NT2/D1 (cell line): ENCODE measurements around the gene ARHGAP8.

Source experiments
- DNase-seq: peaks from one replicate; pipeline ENCODE4 v3.0.0-alpha.2; 2011; ENCODE audit warnings: low read depth, low spot score
- H3K27me3 ChIP-seq: 2 replicates; pipeline ENCODE4 v1.6.0; 2011; ENCODE audit warnings: mild to moderate bottlenecking; ENCODE audit not compliant: insufficient read length, insufficient read depth
- H3K36me3 ChIP-seq: 2 replicates; pipeline ENCODE4 v1.6.1; 2011; ENCODE audit warnings: mild to moderate bottlenecking, low read length, mixed read lengths; ENCODE audit not compliant: insufficient read depth, insufficient read length
- H3K4me1 ChIP-seq: 2 replicates; pipeline ENCODE4 v1.5.1; 2011; ENCODE audit not compliant: insufficient read depth, insufficient read length
- H3K4me3 ChIP-seq: 2 replicates; pipeline ENCODE4 v1.5.1; 2011; ENCODE audit warnings: low read depth; ENCODE audit not compliant: insufficient read length
- H3K9ac ChIP-seq: 2 replicates; pipeline ENCODE4 v1.6.0; 2011; ENCODE audit warnings: low read depth; ENCODE audit not compliant: insufficient read length
- H3K9me3 ChIP-seq: 2 replicates; pipeline ENCODE4 v1.5.1; 2011; ENCODE audit warnings: mild to moderate bottlenecking, low read length; ENCODE audit not compliant: insufficient read depth
- SUZ12 ChIP-seq: IDR thresholded peaks from 2 replicates; pipeline ENCODE4 v1.6.1; 2011; ENCODE audit not compliant: insufficient read length, insufficient read depth; ENCODE audit errors: extremely low read depth
- YY1 ChIP-seq: IDR thresholded peaks from 2 replicates; pipeline ENCODE4 v1.6.1; 2011; ENCODE audit not compliant: insufficient read length, insufficient read depth
- ZNF274 ChIP-seq: IDR thresholded peaks from 2 replicates; pipeline ENCODE4 v1.6.1; 2011; ENCODE audit warnings: mild to moderate bottlenecking, low read depth, low read length

ARHGAP8 gene

DNA sequence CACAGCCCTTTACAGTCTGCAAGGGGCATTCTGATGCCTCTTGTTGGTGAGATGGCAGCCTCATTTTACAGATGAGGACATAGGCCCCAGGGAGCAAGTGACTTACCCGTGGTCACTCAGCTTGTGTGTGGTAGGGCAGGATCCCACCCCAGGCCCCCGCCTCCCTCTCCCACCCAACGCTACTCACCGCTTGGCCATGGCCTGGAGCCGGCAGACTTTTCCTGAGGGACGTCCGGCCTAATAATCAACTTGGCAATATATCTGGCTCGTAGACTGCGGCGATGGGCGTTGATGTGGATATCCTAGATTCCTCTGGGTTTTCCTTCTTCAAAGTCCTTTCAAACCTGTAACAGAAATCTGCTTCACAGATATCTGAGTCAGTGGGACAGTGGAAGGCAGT lies 57.1 kb downstream of the ARHGAP8 start:
- no peak for DNase-seq
- Histone ChIP-seq H3K9ac (no peak overlapping the region), H3K9me3 (peaks cover 5% of the 10 kb centered on the region; the same call in 1 of the 2 replicates), H3K36me3 (no peaks in the 10 kb centered on the region), H3K4me3 (no peak overlapping the region), H3K4me1 (peaks cover 7% of the 10 kb centered on the region), H3K27me3 (no peaks in the 10 kb centered on the region)
- TF ChIP-seq SUZ12 = no peak
- TF ChIP-seq ZNF274 = no peak
- no peak for TF ChIP-seq YY1

DNA sequence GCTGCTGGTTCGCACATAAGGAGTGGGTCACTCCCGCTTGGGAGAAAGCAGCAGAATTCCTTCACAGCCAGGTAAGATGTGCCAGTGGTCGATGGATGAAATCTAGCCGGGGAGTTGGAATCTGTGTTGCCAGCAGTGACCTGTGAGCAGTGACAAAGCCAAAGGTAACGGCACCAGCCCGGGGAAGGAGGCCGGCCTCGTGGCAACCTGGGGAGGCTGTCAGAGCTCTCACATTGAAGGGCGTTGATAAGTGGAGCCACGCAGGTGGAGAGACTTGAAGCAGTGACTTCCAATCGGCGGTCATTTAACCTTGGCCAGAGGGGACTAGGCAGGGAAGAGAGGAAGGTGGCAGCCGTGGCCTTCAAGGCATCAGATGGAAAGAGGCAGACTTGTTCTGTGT lies 58.8 kb downstream of the ARHGAP8 start:
- Histone ChIP-seq H3K9ac (no peak overlapping the region), H3K27me3 (no peaks in the 10 kb centered on the region), H3K9me3 (peaks cover 5% of the 10 kb centered on the region; the same call in 1 of the 2 replicates), H3K36me3 (peaks cover 3% of the 10 kb centered on the region), H3K4me3 (no peak overlapping the region), H3K4me1 (peaks cover 7% of the 10 kb centered on the region)
- no peak for DNase-seq
- TF ChIP-seq YY1 (no peak), SUZ12 (no peak), ZNF274 (no peak)

DNA sequence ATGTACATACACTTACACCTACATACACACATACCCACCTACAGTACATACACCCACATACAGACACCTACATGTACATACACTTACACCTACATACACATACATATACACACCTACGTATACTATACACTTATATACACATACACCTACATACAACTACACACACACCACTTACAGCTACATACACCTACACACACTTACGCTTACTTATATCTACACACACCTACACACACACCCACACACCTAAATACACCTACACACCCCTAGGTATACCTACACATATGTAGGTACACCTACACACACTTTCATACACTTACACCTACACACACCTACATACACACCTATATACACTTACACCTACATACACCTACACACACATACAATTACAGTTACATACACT lies 61.0 kb downstream of the ARHGAP8 start:
- no peak overlapping the region for H3K9ac ChIP-seq
- H3K9me3 ChIP-seq = peaks cover 5% of the 10 kb centered on the region; the same call in 1 of the 2 replicates
- TF ChIP-seq ZNF274 (no peak), SUZ12 (no peak), YY1 (no peak)
- no peaks in the 10 kb centered on the region for H3K27me3 ChIP-seq
- no peak overlapping the region for H3K4me3 ChIP-seq
- DNase-seq = no peak
- peaks cover 3% of the 10 kb centered on the region for H3K36me3 ChIP-seq
- no peaks in the 10 kb centered on the region for H3K4me1 ChIP-seq

DNA sequence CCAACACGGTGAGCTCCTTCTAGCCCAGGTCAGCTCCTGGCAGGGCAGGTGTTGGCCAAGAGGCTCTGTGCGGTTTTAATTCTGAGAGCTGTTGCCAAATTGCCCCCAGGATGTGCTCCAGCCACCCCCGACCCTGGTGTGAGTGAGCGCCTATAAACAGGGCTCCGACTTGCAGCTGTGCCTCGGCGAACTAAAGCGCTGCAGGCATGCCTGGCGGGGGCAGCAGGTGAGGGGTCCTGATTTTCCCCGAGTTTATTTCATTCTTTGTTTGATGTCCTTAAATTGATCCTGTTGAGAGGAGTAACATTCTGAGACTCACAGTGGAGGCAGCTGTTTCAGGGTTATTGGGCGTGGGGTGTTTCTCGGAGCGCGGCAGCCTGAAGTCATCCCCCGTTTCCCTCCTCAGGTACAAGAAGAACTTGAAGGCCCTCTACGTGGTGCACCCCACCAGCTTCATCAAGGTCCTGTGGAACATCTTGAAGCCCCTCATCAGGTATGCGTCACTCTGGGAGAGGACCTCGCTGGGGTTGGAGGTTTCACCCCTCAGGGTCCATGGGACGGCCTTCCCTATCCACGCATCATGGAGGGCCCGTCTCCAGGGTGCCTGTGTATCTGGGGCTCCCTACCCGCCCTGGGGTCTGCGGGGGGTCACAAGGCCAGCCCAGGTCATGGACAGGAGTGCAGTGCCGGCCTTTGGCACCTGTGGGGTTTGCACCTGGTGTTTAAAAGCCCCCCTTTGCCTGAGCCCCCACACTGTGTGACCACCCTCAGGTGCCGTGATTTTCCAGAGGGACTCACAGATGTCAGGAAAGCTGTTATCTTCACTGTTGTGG lies 62.1 kb downstream of the ARHGAP8 start:
- Histone ChIP-seq H3K27me3 (no peaks in the 10 kb centered on the region), H3K9ac (no peak overlapping the region), H3K9me3 (peaks cover 5% of the 10 kb centered on the region; the same call in 1 of the 2 replicates), H3K36me3 (peaks cover 3% of the 10 kb centered on the region), H3K4me1 (no peaks in the 10 kb centered on the region), H3K4me3 (no peak overlapping the region)
- TF ChIP-seq ZNF274 (no peak), YY1 (no peak), SUZ12 (no peak)
- no peak for DNase-seq

DNA sequence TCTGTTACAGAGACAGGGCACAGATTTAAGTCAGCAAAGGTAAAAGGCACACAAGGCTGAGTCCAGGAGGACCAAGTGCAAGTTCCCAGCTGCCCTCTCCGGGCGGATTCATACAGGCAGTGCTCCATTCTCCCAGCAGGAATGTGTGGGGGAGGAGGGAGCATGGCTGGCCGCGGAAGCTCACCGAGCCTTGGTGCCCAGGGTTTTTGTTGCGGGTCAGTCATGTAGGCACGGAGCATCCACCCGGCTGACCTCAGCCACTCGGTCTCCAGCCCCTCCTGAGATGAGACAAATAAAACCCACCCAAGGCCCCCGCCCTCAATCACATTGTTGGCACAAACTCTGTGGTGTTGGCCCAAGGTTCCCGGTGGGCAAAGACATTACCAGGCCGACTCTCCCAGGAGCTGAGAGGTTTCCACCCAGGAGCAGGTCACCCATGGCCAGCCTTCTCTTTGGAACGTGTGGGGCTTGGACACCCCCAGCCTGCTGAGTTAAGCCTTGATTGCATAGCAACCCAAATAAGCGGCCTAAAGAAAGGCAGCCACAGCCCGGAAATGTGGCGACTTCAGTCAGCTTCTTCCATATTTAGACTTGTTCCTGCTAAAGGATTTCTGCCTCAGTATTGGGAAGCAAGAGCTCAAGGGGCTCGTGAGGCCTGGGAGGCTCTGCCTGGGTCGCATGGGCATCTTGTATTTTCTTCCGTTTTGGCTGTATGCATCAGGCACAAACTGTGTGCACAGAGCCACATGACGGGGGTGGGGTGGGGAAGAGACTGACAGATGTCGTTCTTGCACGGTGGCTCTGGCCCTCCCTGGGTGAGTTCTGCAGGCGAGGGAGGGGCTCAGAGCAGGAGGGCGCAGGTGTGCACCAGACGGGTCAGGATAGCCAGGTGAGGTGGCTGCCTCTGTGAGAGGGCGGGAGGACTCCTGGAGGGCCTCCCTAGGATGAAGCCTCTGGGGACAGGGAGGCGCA lies 63.0 kb downstream of the ARHGAP8 start:
- DNase-seq = no peak
- no peak for TF ChIP-seq YY1
- no peak for TF ChIP-seq SUZ12
- TF ChIP-seq ZNF274 = no peak
- Histone ChIP-seq H3K36me3 (peaks cover 3% of the 10 kb centered on the region), H3K4me1 (peaks cover 3% of the 10 kb centered on the region), H3K4me3 (no peak overlapping the region), H3K9me3 (peaks cover 5% of the 10 kb centered on the region; the same call in 1 of the 2 replicates), H3K27me3 (no peaks in the 10 kb centered on the region), H3K9ac (no peak overlapping the region)

DNA sequence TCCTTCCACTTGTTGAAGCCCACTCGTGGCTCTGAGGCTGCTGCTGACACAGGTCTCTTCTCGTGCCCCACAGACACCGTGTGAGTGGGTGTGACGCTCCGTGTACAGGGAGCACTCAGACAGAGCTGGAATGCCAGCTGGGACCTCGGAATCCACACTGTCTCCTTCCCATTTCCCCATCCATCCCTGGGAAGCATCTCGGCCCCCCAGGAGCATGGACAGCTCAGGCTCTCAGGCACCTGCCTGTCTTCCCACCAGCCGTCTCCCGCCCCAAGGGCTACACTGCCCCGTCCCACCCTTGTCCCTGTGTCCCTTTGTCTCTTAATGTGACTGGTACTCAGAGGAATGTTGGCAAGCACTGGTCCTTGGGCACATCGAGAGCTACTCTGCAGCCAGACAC lies 63.8 kb downstream of the ARHGAP8 start:
- Histone ChIP-seq H3K9ac (no peak overlapping the region), H3K36me3 (peaks cover 3% of the 10 kb centered on the region), H3K9me3 (peaks cover 5% of the 10 kb centered on the region; the same call in 1 of the 2 replicates), H3K4me1 (peaks cover 4% of the 10 kb centered on the region), H3K27me3 (no peaks in the 10 kb centered on the region), H3K4me3 (no peak overlapping the region)
- TF ChIP-seq SUZ12 = no peak
- no peak for TF ChIP-seq ZNF274
- no peak for TF ChIP-seq YY1
- DNase-seq = no peak

DNA sequence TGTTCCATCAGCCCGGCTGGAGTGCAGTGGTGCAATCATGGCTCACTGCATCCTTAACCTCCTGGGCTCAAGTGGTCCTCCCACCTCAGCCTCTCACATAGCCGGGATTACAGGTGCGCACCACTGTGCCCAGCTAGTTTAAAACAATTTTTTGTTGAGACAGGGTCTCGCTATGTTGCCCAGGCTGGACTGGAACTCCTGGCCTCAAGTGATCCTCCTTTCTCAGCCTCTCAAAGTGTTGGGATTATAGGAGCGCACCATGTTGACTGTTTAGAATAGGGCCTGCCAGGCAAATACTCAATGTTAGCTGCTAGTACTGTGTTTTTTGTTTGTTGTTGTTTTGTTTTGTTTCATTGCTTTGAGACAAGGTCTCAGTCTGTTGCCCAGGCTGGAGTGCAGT lies 66.4 kb downstream of the ARHGAP8 start:
- no peak for DNase-seq
- Histone ChIP-seq H3K36me3 (peaks cover 3% of the 10 kb centered on the region), H3K9me3 (no peaks in the 10 kb centered on the region), H3K4me1 (peaks cover 11% of the 10 kb centered on the region), H3K27me3 (no peaks in the 10 kb centered on the region), H3K9ac (no peak overlapping the region), H3K4me3 (no peak overlapping the region)
- TF ChIP-seq SUZ12 (no peak), YY1 (no peak), ZNF274 (no peak)
